Cardiac septum (tissue), 1 donor: ENCODE measurements around the gene DSCAML1. TPM values are rescaled to one million over a fixed set of nuclear protein-coding genes. Genes with fewer than 3 reads are reported as not detected.

Experiments
- DNase-seq: peaks from one replicate; pipeline ENCODE4 v3.0.0-alpha.2; 2020; ENCODE audit warnings: low spot score
- intact Hi-C: fragments of 100-400 bp; cut with DNase I; formaldehyde crosslinking; loops from one replicate; pipeline ENCODE4 v1.14.0; 2022
- long read RNA-seq: library from polyadenylated mRNA; unstranded; transcript quantifications from one replicate; pipeline ENCODE4 v2.0.0, GENCODE V29; 2021
- total RNA-seq: library from RNA; stranded (reverse); fragmentation: NEBNext Ultra II Directional; extraction: Animal tissue kit (Norgen Biotek cat#: 25700); gene quantifications from one replicate; pipeline ENCODE4 v1.2.1, GENCODE V29; 2021
- donor health status: DM: no; HTN: no; CAD: no.

DSCAML1 gene, protein sequence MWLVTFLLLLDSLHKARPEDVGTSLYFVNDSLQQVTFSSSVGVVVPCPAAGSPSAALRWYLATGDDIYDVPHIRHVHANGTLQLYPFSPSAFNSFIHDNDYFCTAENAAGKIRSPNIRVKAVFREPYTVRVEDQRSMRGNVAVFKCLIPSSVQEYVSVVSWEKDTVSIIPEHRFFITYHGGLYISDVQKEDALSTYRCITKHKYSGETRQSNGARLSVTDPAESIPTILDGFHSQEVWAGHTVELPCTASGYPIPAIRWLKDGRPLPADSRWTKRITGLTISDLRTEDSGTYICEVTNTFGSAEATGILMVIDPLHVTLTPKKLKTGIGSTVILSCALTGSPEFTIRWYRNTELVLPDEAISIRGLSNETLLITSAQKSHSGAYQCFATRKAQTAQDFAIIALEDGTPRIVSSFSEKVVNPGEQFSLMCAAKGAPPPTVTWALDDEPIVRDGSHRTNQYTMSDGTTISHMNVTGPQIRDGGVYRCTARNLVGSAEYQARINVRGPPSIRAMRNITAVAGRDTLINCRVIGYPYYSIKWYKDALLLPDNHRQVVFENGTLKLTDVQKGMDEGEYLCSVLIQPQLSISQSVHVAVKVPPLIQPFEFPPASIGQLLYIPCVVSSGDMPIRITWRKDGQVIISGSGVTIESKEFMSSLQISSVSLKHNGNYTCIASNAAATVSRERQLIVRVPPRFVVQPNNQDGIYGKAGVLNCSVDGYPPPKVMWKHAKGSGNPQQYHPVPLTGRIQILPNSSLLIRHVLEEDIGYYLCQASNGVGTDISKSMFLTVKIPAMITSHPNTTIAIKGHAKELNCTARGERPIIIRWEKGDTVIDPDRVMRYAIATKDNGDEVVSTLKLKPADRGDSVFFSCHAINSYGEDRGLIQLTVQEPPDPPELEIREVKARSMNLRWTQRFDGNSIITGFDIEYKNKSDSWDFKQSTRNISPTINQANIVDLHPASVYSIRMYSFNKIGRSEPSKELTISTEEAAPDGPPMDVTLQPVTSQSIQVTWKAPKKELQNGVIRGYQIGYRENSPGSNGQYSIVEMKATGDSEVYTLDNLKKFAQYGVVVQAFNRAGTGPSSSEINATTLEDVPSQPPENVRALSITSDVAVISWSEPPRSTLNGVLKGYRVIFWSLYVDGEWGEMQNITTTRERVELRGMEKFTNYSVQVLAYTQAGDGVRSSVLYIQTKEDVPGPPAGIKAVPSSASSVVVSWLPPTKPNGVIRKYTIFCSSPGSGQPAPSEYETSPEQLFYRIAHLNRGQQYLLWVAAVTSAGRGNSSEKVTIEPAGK (N-terminal part only)
- total RNA-seq, result 1.2 TPM
- long read RNA-seq, partial matches to known transcripts, result 0 of 2 reads
- long read RNA-seq, other reads (novel, unspliced or antisense), result 2 of 2 reads

DNA sequence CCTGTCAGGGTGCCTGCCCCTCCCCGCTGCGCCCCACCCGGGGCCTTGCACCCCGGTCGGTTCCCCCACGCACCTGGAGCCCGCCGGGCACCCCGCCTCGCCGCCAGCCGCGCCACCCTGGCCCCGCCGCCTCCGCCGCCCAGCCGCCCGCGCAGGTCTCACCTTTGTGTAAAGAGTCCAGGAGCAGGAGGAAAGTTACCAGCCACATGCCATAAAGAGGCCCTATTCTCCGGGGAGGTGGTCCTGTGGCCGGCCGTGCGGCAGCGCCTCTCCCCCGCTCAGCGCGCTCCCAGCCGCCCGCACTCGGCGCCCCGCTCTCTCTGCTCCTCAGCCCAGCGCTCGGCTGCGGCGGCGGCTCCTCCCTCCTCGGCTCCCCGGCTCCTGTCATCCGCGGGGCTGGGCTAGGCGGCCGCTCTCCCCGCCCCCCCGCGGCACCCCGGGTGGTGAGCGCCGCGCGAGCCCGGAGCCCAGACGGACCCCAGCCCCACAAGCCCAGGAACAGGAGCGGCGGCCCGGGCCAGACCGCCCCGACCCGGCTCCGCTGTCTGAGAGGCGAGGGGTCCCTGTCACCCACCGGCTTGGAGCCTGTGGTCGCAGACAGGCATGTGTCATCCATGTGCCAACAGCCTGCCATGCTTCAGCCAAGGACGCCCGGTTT, at the start of gene DSCAML1:
DSCAML1 (minus strand) TSS at position 345 of the 658 bp plus-strand sequence; CDS start at position 208, 137 bp downstream.
- no peak for DNase-seq
- intact Hi-C loops, result no loop called here

DNA sequence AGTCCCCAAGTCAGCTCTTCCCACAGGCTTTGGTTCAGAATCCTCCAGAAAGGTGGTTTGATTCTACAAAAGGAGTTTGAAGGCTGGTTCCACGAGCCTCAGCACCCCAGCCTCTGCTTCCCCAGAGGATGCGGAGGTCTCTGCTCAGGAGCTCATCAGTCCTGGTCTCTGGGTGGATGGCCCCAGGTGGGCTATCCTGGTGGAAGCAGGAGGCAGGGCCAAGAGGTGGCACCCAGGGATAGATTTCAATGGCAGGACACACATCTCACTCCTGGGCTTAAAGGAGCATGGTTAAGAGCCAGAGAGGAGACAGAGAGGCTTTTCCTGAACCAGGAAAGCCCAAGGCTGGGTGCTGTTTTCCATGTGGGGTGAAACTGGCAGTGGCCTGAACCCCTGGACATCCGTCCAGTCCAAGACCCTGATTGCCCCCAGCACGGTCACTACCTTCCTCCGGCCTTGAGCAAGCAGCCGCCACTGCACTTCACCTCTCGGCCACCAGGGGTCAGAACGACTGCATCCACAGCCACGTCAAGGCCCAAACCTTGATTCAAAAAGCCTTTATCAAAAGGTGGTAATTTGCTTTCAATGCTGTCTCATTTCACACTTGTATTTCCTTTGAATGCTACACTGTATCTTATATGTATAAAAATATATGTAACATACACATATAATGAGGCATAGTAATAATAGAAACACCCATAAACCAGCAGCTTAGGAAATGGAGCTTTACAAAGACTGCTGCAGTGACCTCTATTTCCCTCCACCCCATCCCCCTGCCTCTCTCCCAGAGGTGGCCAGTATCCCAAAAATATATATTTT, 46.9 kb upstream of the DSCAML1 start:
- intact Hi-C loops, result loop anchor here (1.0 to 2.0 kb wide), 3 partner anchors 59 to 211 kb away; no protein-coding TSS in a partner anchor

DNA sequence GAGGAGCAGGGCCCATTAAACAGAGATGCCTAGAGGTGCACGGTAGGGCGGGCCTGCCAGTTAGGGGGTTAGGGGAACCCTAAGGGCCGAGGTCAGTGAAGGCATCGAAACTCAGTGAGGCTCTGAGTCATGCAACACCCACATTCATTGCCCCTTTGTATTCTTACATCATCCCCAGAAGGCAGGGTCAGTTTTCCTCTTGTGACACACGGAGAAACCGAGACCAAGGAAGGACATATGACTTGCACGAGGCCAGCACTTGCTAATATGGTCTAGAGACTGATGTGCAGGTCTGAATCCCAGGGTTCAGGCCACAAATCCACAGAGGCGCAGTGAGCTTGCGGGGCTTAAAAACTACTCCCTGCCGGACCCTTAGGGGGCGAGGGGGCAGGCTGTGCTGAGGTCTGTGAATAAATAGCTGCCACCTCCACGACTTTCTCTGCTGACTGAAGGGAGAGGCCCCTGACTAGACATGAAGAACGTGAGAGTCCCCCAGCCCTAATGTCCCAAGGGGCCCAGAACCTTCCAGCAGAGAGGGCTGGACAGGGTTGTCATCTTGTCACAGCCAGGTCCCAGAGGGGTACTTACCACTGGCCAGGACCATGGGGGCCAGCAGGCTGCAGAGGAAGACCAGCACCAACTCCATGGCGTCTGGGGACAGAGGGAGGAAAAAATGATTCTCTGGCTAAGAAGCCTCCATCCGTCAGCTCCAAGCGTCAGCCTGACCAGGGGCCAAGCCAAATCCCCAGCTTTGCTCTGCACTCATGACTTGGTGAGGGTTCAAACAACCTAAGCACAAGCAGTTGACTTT, 45.3 kb upstream of the DSCAML1 start:
- intact Hi-C loops, result no loop called here

More for the DNA sequence above, 46.9 kb upstream of the DSCAML1 start:
- peak; percentile 90 for DNase-seq

DNA sequence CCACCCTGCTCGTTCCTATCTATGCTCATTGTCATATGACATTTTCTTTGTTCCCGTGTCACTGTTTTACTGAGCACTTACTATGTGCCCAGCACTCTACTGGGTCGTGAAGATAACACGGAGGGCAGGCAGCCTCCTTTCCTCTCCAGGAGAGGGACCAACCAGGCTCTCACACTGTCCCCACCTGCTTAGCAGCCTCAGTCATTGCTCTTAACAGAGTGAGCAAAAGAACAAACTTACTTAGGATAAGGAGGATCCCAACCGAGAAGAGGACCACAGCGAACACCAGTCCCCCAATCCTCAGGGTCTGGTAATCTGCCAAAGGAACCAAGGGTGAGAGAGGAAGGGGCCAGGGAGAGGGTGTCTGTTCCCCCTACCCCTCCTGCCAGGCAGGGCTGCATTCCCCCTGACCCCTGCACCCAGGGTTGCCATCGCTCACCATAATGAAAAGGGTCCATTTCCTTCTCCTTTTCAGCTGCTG, 44.6 kb upstream of the DSCAML1 start:
- intact Hi-C loops, result no loop called here
- peak; percentile 60 for DNase-seq

More for the DNA sequence above, 45.3 kb upstream of the DSCAML1 start:
- DNase-seq, result peak; percentile 71

DNA sequence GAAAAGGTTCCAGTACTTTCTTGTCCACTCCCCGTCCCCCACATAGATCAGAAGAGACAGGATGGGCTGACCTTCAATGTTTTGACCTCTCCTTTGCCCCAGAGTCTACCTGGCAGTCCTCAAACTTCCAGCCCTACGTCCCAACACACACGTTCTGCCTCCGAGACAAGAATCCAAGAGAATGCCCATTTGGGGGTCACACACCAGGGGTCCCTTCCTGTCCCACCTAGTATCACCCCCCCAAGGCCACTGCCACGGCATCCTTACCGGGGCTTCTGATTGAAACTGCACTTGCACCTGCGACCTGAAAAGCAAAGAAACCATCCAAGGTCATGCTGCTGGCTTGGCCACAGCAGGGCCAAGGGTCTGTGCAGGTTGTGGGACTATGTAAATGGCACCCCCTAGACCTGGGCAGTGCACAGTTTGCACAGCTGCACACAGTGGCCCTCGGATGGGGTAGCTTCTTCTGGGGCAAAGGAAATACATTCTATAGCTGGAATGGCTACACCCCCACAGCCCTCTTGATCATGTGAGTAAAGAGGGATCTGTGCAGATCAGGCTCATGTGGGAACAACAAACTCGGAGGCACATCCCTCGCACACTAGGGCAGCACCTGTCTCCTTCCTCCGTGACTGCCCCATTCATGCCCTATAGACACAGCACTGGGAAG, 44.0 kb upstream of the DSCAML1 start:
- DNase-seq, result peak; percentile 66

DNA sequence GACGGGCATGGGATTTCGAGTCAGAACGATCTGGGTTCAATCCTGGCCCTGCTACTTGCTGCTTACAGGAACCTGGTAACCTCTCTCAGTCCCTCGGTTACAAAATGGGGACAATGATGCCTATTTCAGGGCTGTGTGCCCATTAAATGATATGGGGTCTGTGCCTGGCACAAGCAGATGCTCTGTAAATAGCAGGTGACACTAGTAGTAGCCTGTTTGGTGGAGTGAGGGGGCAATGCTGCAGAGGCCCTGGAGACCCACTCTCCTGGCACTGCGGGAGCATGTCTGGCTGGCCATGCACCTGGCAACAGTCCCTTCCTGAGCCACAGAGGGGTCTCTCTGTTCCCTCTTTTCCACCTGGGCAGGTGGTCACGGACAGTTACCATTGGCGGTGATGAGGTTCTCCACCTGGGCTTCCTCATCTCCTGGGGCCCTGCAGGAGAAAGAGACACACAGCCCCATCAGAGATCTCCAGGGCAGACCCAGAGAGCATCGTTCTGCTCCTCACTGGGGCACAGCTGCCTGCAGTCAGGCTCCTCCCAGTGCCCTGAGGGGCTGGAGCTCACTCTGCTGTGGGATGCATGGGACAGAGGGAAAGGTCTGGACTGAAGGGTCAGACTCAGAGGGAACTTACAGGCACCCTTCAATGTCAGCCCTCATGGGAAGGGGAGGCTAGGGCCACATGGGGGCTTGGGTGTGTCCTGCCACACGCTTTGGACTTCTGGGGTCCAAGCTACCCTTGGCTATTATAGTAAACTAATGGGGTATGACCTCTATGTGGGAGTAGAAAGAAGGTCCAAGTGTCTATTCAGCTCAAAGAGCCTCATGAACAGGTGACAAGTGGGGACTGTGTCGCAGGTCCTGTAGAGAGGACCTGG, 43.2 kb upstream of the DSCAML1 start:
- intact Hi-C loops, result no loop called here
- DNase-seq, result peak; percentile 56

More for the DNA sequence above, 44.0 kb upstream of the DSCAML1 start:
- intact Hi-C loops, result no loop called here

DNA sequence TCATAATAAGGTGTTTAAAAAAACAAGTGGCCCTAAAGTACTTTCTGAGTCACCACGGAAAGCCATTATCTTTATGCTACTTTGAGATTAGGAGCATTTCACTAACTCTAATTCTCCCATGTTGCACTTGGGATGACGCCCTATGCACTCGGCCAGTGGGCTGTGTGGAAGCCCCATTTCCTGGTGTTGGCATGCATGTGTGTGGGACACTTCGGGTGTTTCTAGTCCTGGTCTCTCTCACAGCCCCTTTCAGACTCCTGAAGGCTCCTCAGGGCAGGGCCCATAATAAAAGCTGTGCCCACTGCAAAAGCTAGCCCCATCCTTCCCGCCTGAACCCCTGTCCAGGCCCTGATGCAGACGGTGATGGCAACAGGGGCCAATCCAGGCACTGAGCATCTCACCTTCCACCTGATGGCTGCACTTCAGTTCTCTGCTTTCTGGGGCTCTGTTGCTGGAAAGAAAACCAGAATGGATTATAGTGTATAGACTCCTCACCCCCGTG, 42.4 kb upstream of the DSCAML1 start:
- intact Hi-C loops, result no loop called here
- DNase-seq, result peak; percentile 24

DNA sequence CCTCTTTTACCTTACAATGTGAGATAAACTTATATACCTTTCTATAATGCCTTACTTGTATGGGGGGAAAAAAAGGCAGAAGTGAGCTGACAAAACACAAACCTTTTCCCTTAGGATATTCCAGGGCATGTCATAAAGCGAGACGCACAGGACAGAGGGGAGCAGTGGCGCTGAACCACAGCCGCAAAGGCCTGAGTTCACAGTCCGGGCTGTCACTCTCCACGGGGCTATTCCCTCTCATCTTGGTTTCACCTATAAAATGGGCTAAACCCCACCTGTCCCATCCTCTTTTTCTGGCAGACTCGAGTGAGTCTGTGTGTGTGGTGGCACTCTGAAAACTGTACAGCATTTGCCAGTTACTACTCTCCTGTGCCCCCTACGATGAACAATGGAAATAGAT, 41.9 kb upstream of the DSCAML1 start:
- peak; percentile 26 for DNase-seq
- intact Hi-C loops, result no loop called here

DNA sequence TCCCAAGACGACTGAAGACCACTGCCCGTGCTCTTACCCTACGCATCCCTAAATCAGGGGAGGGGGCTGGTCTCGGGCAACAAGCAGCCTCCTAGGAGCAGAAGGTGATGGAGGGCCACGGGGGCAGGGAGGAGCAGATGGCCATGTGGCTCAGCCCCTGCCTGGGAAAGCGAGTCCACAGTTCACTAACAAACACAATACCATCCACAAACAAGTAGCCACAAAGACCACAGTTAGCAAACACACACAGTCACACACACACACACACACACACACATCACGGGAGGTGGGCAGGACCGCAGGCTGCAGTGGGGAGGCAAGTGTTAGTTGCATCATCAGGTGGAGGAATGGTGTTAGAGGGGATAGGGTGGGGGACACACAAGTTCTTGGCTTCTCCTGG, 40.8 kb upstream of the DSCAML1 start:
- intact Hi-C loops, result no loop called here
- peak; percentile 67 for DNase-seq

DNA sequence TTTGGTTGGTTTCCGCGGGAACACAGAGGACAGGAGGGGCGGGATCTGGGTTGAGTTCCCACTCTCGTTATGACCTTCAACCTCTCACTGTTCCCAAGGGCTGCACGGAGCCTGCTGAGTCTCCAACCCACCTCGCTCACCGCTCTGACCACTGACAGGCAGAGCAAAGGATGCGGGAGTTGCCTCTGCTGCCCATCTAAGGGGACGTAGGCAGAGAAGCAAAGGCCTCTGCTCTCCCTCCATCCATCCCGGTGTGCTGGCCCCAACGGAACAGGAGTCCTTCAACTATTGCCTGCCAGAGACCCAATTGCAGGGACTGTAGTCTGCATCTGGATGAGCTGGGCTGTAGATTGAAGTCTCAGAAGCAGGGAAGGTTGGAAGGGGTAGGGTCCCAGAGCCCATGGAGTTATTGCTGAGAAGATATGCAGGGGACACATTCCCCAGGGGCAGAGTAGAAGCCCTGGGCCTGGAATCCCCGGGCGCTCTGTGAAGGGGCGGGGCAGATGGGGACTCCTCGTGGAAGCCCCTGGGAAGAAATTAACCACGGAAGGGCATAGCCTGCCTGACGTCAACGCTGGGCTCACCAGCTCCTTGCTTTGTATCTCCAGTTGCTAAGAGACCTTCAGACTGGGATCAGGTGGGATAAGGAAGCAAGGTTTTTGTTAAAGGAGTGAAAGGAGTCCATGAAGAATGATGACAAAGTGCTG, 40.2 kb upstream of the DSCAML1 start:
- intact Hi-C loops, result no loop called here
- peak; percentile 59 for DNase-seq

DNA sequence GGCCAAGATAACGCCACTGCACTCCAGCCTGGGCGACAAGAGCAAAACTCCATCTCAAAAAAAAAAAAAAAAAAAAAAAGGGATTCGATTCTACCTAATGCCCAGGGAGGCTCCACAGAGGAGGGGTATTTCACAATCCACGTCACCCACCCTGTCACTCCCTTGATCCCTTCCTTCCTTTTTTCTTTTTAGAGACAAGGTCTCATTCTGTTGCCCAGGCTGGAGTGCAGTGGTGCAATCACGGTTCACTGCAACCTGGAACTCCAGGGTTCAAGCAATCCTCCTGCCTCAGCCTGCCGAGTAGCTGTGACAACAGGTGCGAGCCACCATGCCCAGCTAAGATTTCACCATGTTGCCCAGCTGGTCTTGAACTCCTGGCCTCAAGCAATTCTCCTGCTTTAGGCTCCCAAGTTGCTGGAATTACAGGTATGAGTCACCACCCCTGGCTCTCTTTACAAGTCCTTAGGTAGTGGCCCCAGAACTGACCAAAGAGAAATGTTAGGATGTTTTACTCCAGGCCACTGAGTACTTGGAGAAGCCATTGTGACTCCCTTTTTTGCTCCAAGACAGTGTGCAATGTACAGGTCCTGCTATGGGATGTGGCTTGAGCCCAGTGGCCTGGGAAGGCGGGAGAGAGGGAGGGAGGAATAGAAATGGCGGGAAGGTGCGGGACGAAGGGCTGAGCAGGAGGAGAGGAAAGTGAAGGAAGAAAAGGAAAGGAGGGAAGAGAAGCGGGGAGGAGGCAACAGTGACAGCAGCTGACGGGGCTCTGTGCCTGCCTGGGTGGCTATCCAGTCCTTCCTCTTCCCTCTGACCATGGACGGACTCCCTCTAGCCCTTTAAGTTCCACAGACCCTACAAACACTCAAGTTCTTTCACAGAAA, 39.3 kb upstream of the DSCAML1 start:
- intact Hi-C loops, result no loop called here
- DNase-seq, result peak; percentile 54

DNA sequence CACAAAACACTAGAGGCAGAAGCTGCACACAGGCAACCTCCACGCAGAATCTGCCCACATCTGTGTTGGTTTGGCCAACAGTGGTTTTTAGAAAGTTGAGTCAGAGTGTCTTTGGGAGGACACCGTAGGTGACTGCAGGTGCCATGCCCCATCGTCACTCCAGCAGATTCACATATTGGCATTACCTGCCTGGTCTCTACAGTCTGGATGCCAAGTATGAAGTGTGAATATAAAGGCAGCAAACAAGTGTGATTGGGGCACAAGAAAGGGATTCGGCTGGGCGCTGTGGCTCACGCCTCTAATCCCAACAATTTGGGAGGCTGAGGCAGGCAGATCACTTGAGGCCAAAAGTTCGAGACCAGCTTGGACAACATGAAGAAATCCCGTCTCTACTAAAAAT, 38.6 kb upstream of the DSCAML1 start:
- DNase-seq, result peak; percentile 15
- intact Hi-C loops, result no loop called here

DNA sequence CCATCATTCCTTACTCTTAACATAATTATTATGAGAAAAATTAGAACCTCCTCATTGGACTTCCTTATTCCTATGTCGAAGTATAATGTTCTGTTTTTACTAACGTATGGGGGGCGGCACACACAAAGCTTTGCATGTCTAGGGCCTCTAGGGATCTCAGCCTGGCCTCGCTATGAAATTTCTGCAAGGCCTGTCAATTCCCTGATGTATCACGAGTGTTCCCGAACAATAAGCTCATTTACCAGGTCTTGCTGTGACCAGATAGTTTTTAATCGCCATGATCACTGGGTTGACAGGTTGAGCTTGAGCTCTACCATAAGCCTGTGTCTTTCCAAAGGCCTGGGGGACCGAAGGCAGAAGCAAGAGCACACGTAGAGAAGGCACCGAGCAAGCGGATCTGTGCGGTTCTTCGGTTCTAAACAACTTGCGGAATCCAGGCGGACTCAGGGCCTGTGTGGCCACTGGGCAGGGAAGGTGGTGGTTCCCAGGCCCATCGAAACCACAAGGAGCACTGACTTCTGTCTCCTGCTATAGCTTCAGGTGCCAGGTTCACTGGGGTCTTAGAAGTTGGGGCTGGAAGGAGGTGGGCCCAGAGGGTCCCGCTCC, 37.9 kb upstream of the DSCAML1 start:
- peak; percentile 29 for DNase-seq
- intact Hi-C loops, result no loop called here
